AG04449 (cell line): ENCODE measurements around the gene MT1E.

Source experiments
- CTCF ChIA-PET: fragments of 350-600 bp; formaldehyde crosslinking; extraction: SDS; loops from one replicate; lab custom pipeline; 2021; ENCODE audit warnings: antibody characterized with exemption; lab: Yijun Ruan, JAX
- POLR2A ChIA-PET: fragments of 400-600, 350-600 bp; formaldehyde crosslinking; extraction: SDS; loops from one replicate; lab custom pipeline; 2020; ENCODE audit warnings: antibody characterized with exemption, inconsistent platforms; lab: Yijun Ruan, JAX
- DNase-seq: peaks from one replicate; pipeline ENCODE4 v3.0.0-alpha.2; 2010; ENCODE audit warnings: low read depth, low spot score
- H3K4me3 ChIP-seq: 2 replicates; pipeline ENCODE4 v1.5.1; 2011; ENCODE audit warnings: low read depth, mild to moderate bottlenecking, control low read depth, low read length
- CTCF ChIP-seq: IDR thresholded peaks from one replicate; pipeline ENCODE4 v1.5.1; 2011; ENCODE audit warnings: mild to moderate bottlenecking, moderate library complexity, low read length, control low read depth, inconsistent platforms; ENCODE audit not compliant: insufficient read depth; ENCODE audit errors: missing control alignments

The MT1E gene

GRCh38 chr16:56606476-56607108, 19.0 kb upstream of the MT1E start:
- POLR2A ChIA-PET = interaction anchor here (0.8 to 17.5 kb wide), 3 partner anchors 20 to 217 kb away, joined by 3 to 263 read pairs (median 3); partner anchors contain the start of genes MT1E, NUDT21 and OGFOD1
- TF ChIP-seq CTCF = no peak
- peak overlapping the region; percentile 41 for H3K4me3 ChIP-seq
- DNase-seq = no peak
- CTCF ChIA-PET = interaction anchor here (0.8 to 10.2 kb wide), 8 partner anchors 19 to 102 kb away, joined by 3 to 174 read pairs (median 8); no protein-coding TSS in a partner anchor

GRCh38 chr16:56607109-56607618, 18.4 kb upstream of the MT1E start:
- peak overlapping the region; percentile 41 for H3K4me3 ChIP-seq
- ChIA-PET CTCF (interaction anchor here (0.8 to 10.2 kb wide), 7 partner anchors 11 to 95 kb away, joined by 3 to 174 read pairs (median 10); no protein-coding TSS in a partner anchor), POLR2A (interaction anchor here (0.8 to 17.5 kb wide), 3 partner anchors 19 to 218 kb away, joined by 3 to 263 read pairs (median 3); partner anchors contain the start of genes MT1E, NUDT21 and OGFOD1)
- DNase-seq = peak; percentile 94
- no peak for TF ChIP-seq CTCF

GRCh38 chr16:56607675-56608042, 17.9 kb upstream of the MT1E start:
- ChIA-PET CTCF (interaction anchor here (1.2 to 10.2 kb wide), 4 partner anchors 10 to 95 kb away, joined by 3 to 174 read pairs (median 13); no protein-coding TSS in a partner anchor), POLR2A (interaction anchor here (17.5 kb wide), 1 partner anchor 18 kb away, joined by 263 read pairs; the partner anchor contains the start of gene MT1E)
- no peak for DNase-seq
- no peak overlapping the region for H3K4me3 ChIP-seq
- no peak for TF ChIP-seq CTCF

- peak; percentile 65 for DNase-seq
- TF ChIP-seq CTCF = no peak
- ChIA-PET CTCF (interaction anchor here (0.6 to 10.2 kb wide), 6 partner anchors 10 to 277 kb away, joined by 3 to 174 read pairs (median 3); no protein-coding TSS in a partner anchor), POLR2A (interaction anchor here (0.6 to 17.5 kb wide), 6 partner anchors 9 to 75 kb away, joined by 3 to 263 read pairs (median 4); partner anchors contain the start of genes MT1A, MT1E and MT1X)
- H3K4me3 ChIP-seq = peak within 1 kb of the TSS; percentile 74
Measured at GRCh38 chr16:56608043-56608875, 17.3 kb upstream of the MT1E start, which contains the start of gene MT2A. MT2A (plus strand) TSS chr16:56608584; CDS start chr16:56608656, 72 bp downstream.

- no peak for DNase-seq
- CTCF ChIA-PET = interaction anchor here (1.1 to 10.2 kb wide), 5 partner anchors 8 to 278 kb away, joined by 3 to 174 read pairs (median 3); no protein-coding TSS in a partner anchor
Measured at GRCh38 chr16:56608876-56609462, 16.6 kb upstream of the MT1E start.

More at GRCh38 chr16:56608876-56609462, 16.6 kb upstream of the MT1E start:
- POLR2A ChIA-PET = interaction anchor here (0.9 to 17.5 kb wide), 5 partner anchors 8 to 74 kb away, joined by 3 to 263 read pairs (median 4); partner anchors contain the start of genes MT1E and MT1X
- H3K4me3 ChIP-seq = peak overlapping the region; percentile 74
- TF ChIP-seq CTCF = no peak
